ENCODE results near the gene HIF3A.
"Not testable (repeated sequence)": the region's sequence is repeated elsewhere in the genome, so short reads cannot be mapped to it uniquely, and the experiment has no call there.

The HIF3A gene

GRCh38 chr19:46319613-46320012 is 22.8 kb downstream of the HIF3A start:
- H3K4me1 ChIP-seq (ENCODE audit: control insufficient read depth, insufficient read depth, low read length) = no peaks in the 10 kb centered on the region
- H3K4me3 ChIP-seq (ENCODE audit: low read length) = no peak overlapping the region
- peaks cover 11% of the 10 kb centered on the region for H3K36me3 ChIP-seq (ENCODE audit: control insufficient read depth, insufficient read depth, low read length)
- H3K27ac ChIP-seq (ENCODE audit: low read depth, low read length) = no peak overlapping the region
- H3K9ac ChIP-seq (ENCODE audit: low read length) = no peak overlapping the region
- H3K27me3 ChIP-seq (ENCODE audit: control insufficient read depth, insufficient read depth, low read length) = no peaks in the 10 kb centered on the region

GRCh38 chr19:46320559-46320958 is 23.7 kb downstream of the HIF3A start:
- peaks cover 13% of the 10 kb centered on the region for H3K36me3 ChIP-seq (ENCODE audit: control insufficient read depth, insufficient read depth, low read length)
- no peaks in the 10 kb centered on the region for H3K27me3 ChIP-seq (ENCODE audit: control insufficient read depth, insufficient read depth, low read length)
- no peak overlapping the region for H3K9ac ChIP-seq (ENCODE audit: low read length)
- H3K4me3 ChIP-seq (ENCODE audit: low read length) = no peak overlapping the region
- no peaks in the 10 kb centered on the region for H3K4me1 ChIP-seq (ENCODE audit: control insufficient read depth, insufficient read depth, low read length)
- H3K27ac ChIP-seq (ENCODE audit: low read depth, low read length) = no peak overlapping the region

GRCh38 chr19:46321653-46322052 is 24.8 kb downstream of the HIF3A start:
- H3K27me3 ChIP-seq (ENCODE audit: control insufficient read depth, insufficient read depth, low read length) = no peaks in the 10 kb centered on the region
- H3K27ac ChIP-seq (ENCODE audit: low read depth, low read length) = no peak overlapping the region
- H3K36me3 ChIP-seq (ENCODE audit: control insufficient read depth, insufficient read depth, low read length) = peaks cover 18% of the 10 kb centered on the region
- H3K9ac ChIP-seq (ENCODE audit: low read length) = no peak overlapping the region
- no peak overlapping the region for H3K4me3 ChIP-seq (ENCODE audit: low read length)
- no peaks in the 10 kb centered on the region for H3K4me1 ChIP-seq (ENCODE audit: control insufficient read depth, insufficient read depth, low read length)

- H3K27me3 ChIP-seq (ENCODE audit: control insufficient read depth, insufficient read depth, low read length); H3K4me1 ChIP-seq (ENCODE audit: control insufficient read depth, insufficient read depth, low read length); H3K27ac ChIP-seq (ENCODE audit: low read depth, low read length); H3K9ac ChIP-seq (ENCODE audit: low read length); H3K4me3 ChIP-seq (ENCODE audit: low read length): not testable (repeated sequence)
- H3K36me3 ChIP-seq (ENCODE audit: control insufficient read depth, insufficient read depth, low read length) = peaks cover 24% of the 10 kb centered on the region
Observed at GRCh38 chr19:46323227-46323626, 26.4 kb downstream of the HIF3A start.

GRCh38 chr19:46324277-46324676 is 27.4 kb downstream of the HIF3A start:
- H3K27ac ChIP-seq (ENCODE audit: low read depth, low read length) = no peak overlapping the region

GRCh38 chr19:46326608-46327007 is 29.8 kb downstream of the HIF3A start:
- peaks cover 28% of the 10 kb centered on the region for H3K36me3 ChIP-seq (ENCODE audit: control insufficient read depth, insufficient read depth, low read length)

More at GRCh38 chr19:46324277-46324676, 27.4 kb downstream of the HIF3A start:
- no peak overlapping the region for H3K4me3 ChIP-seq (ENCODE audit: low read length)
- no peak overlapping the region for H3K9ac ChIP-seq (ENCODE audit: low read length)
- peaks cover 28% of the 10 kb centered on the region for H3K36me3 ChIP-seq (ENCODE audit: control insufficient read depth, insufficient read depth, low read length)
- H3K27me3 ChIP-seq (ENCODE audit: control insufficient read depth, insufficient read depth, low read length) = no peaks in the 10 kb centered on the region
- no peaks in the 10 kb centered on the region for H3K4me1 ChIP-seq (ENCODE audit: control insufficient read depth, insufficient read depth, low read length)

GRCh38 chr19:46328079-46328478 is 31.2 kb downstream of the HIF3A start:
- Histone ChIP-seq H3K9ac (ENCODE audit: low read length) (no peak overlapping the region), H3K27me3 (ENCODE audit: control insufficient read depth, insufficient read depth, low read length) (no peaks in the 10 kb centered on the region), H3K36me3 (ENCODE audit: control insufficient read depth, insufficient read depth, low read length) (peaks cover 25% of the 10 kb centered on the region), H3K4me1 (ENCODE audit: control insufficient read depth, insufficient read depth, low read length) (no peaks in the 10 kb centered on the region), H3K27ac (ENCODE audit: low read depth, low read length) (no peak overlapping the region), H3K4me3 (ENCODE audit: low read length) (no peak overlapping the region)

More at GRCh38 chr19:46326608-46327007, 29.8 kb downstream of the HIF3A start:
- no peaks in the 10 kb centered on the region for H3K27me3 ChIP-seq (ENCODE audit: control insufficient read depth, insufficient read depth, low read length)
- no peak overlapping the region for H3K27ac ChIP-seq (ENCODE audit: low read depth, low read length)
- no peaks in the 10 kb centered on the region for H3K4me1 ChIP-seq (ENCODE audit: control insufficient read depth, insufficient read depth, low read length)
- no peak overlapping the region for H3K4me3 ChIP-seq (ENCODE audit: low read length)
- no peak overlapping the region for H3K9ac ChIP-seq (ENCODE audit: low read length)

GRCh38 chr19:46330319-46330918 is 33.6 kb downstream of the HIF3A start:
- Histone ChIP-seq H3K9ac (ENCODE audit: low read length) (no peak overlapping the region), H3K36me3 (ENCODE audit: control insufficient read depth, insufficient read depth, low read length) (peaks cover 25% of the 10 kb centered on the region), H3K4me3 (ENCODE audit: low read length) (no peak overlapping the region), H3K27me3 (ENCODE audit: control insufficient read depth, insufficient read depth, low read length) (no peaks in the 10 kb centered on the region), H3K27ac (ENCODE audit: low read depth, low read length) (no peak overlapping the region), H3K4me1 (ENCODE audit: control insufficient read depth, insufficient read depth, low read length) (no peaks in the 10 kb centered on the region)

- Histone ChIP-seq H3K4me3 (ENCODE audit: low read length) (no peak overlapping the region), H3K27me3 (ENCODE audit: control insufficient read depth, insufficient read depth, low read length) (no peaks in the 10 kb centered on the region), H3K27ac (ENCODE audit: low read depth, low read length) (no peak overlapping the region), H3K9ac (ENCODE audit: low read length) (no peak overlapping the region), H3K36me3 (ENCODE audit: control insufficient read depth, insufficient read depth, low read length) (no peaks in the 10 kb centered on the region), H3K4me1 (ENCODE audit: control insufficient read depth, insufficient read depth, low read length) (no peaks in the 10 kb centered on the region)
Observed at GRCh38 chr19:46337487-46337886, 40.6 kb downstream of the HIF3A start.

GRCh38 chr19:46339446-46339845 is 42.6 kb downstream of the HIF3A start:
- H3K9ac ChIP-seq (ENCODE audit: low read length) = no peak overlapping the region
- H3K36me3 ChIP-seq (ENCODE audit: control insufficient read depth, insufficient read depth, low read length) = no peaks in the 10 kb centered on the region
- no peaks in the 10 kb centered on the region for H3K27me3 ChIP-seq (ENCODE audit: control insufficient read depth, insufficient read depth, low read length)
- no peak overlapping the region for H3K27ac ChIP-seq (ENCODE audit: low read depth, low read length)
- no peaks in the 10 kb centered on the region for H3K4me1 ChIP-seq (ENCODE audit: control insufficient read depth, insufficient read depth, low read length)
- no peak overlapping the region for H3K4me3 ChIP-seq (ENCODE audit: low read length)

- H3K9ac ChIP-seq (ENCODE audit: low read length) = no peak overlapping the region
- no peaks in the 10 kb centered on the region for H3K4me1 ChIP-seq (ENCODE audit: control insufficient read depth, insufficient read depth, low read length)
- no peaks in the 10 kb centered on the region for H3K27me3 ChIP-seq (ENCODE audit: control insufficient read depth, insufficient read depth, low read length)
- no peak overlapping the region for H3K27ac ChIP-seq (ENCODE audit: low read depth, low read length)
- H3K4me3 ChIP-seq (ENCODE audit: low read length) = no peak overlapping the region
- H3K36me3 ChIP-seq (ENCODE audit: control insufficient read depth, insufficient read depth, low read length) = no peaks in the 10 kb centered on the region
Observed at GRCh38 chr19:46340051-46340659, 43.3 kb downstream of the HIF3A start.

- H3K4me1 ChIP-seq (ENCODE audit: control insufficient read depth, insufficient read depth, low read length) = no peaks in the 10 kb centered on the region
- no peaks in the 10 kb centered on the region for H3K36me3 ChIP-seq (ENCODE audit: control insufficient read depth, insufficient read depth, low read length)
- H3K9ac ChIP-seq (ENCODE audit: low read length) = no peak overlapping the region
- H3K27me3 ChIP-seq (ENCODE audit: control insufficient read depth, insufficient read depth, low read length) = no peaks in the 10 kb centered on the region
- no peak overlapping the region for H3K4me3 ChIP-seq (ENCODE audit: low read length)
- no peak overlapping the region for H3K27ac ChIP-seq (ENCODE audit: low read depth, low read length)
Observed at GRCh38 chr19:46341937-46342336, 45.1 kb downstream of the HIF3A start.

GRCh38 chr19:46344363-46344762 is 47.5 kb downstream of the HIF3A start:
- Histone ChIP-seq H3K4me3 (ENCODE audit: low read length) (no peak overlapping the region), H3K36me3 (ENCODE audit: control insufficient read depth, insufficient read depth, low read length) (no peaks in the 10 kb centered on the region), H3K27ac (ENCODE audit: low read depth, low read length) (no peak overlapping the region), H3K27me3 (ENCODE audit: control insufficient read depth, insufficient read depth, low read length) (no peaks in the 10 kb centered on the region), H3K4me1 (ENCODE audit: control insufficient read depth, insufficient read depth, low read length) (peaks cover 5% of the 10 kb centered on the region), H3K9ac (ENCODE audit: low read length) (no peak overlapping the region)
